Loucy (cell line): Measurements from ENCODE around the gene SYT2.

Source experiments
- H2AFZ ChIP-seq: fragments of 200-600 bp; sonication (generic); 2 replicates; pipeline ENCODE4 v1.6.0; 2016; ENCODE audit warnings: antibody characterized with exemption, mild to moderate bottlenecking, low read length, moderate library complexity
- H3F3A ChIP-seq: fragments of 200-600 bp; 2 replicates; pipeline ENCODE4 v1.6.0; 2016; ENCODE audit warnings: antibody characterized with exemption, low read depth, mild to moderate bottlenecking
- H3K27me3 ChIP-seq: fragments of 200-600 bp; sonication (generic); 2 replicates; pipeline ENCODE4 v1.6.1; 2014; ENCODE audit warnings: low read length, mild to moderate bottlenecking; ENCODE audit not compliant: insufficient read depth, poor library complexity, severe bottlenecking
- H3K36me3 ChIP-seq: fragments of 200-600 bp; sonication (generic); 2 replicates; pipeline ENCODE4 v1.6.1; 2016; ENCODE audit warnings: low read length; ENCODE audit not compliant: insufficient read depth
- H3K4me1 ChIP-seq: fragments of 200-600 bp; sonication (generic); 2 replicates; pipeline ENCODE4 v1.5.1; 2014; ENCODE audit warnings: low read length, mild to moderate bottlenecking; ENCODE audit not compliant: insufficient read depth, poor library complexity, severe bottlenecking
- H3K4me2 ChIP-seq: fragments of 200-600 bp; sonication (generic); 2 replicates; pipeline ENCODE4 v1.6.0; 2014; ENCODE audit warnings: antibody characterized with exemption, low read length, low read depth, mild to moderate bottlenecking; ENCODE audit not compliant: poor library complexity, severe bottlenecking
- H3K4me3 ChIP-seq: fragments of 200-600 bp; sonication (generic); 2 replicates; pipeline ENCODE4 v1.5.1; 2014; ENCODE audit warnings: low read length, mild to moderate bottlenecking, mixed read lengths; ENCODE audit not compliant: poor library complexity, severe bottlenecking
- H3K79me2 ChIP-seq: fragments of 200-600 bp; sonication (generic); 2 replicates; pipeline ENCODE4 v1.6.1; 2014; ENCODE audit warnings: low read length; ENCODE audit not compliant: insufficient read depth
- H3K9ac ChIP-seq: fragments of 200-600 bp; sonication (generic); 2 replicates; pipeline ENCODE4 v1.6.0; 2014; ENCODE audit warnings: mild to moderate bottlenecking, low read depth, low read length, moderate library complexity; ENCODE audit not compliant: poor library complexity, severe bottlenecking
- H3K9me2 ChIP-seq: fragments of 200-600 bp; sonication (generic); replicated peaks from 2 replicates; pipeline ENCODE4 v1.6.1; 2016; ENCODE audit warnings: low read depth, low read length, mixed read lengths
- H3K9me3 ChIP-seq: fragments of 200-600 bp; sonication (generic); 2 replicates; pipeline ENCODE4 v1.6.1; 2014; ENCODE audit warnings: mild to moderate bottlenecking, antibody characterized with exemption, low read length, low read depth; ENCODE audit not compliant: insufficient read depth
- H4K20me1 ChIP-seq: fragments of 200-600 bp; sonication (generic); 2 replicates; pipeline ENCODE4 v1.6.0; 2014; ENCODE audit warnings: antibody characterized with exemption, low read length, mild to moderate bottlenecking; ENCODE audit not compliant: insufficient read depth, poor library complexity, severe bottlenecking
- CTCF ChIP-seq: fragments of 200-600 bp; sonication (generic); conservative IDR thresholded peaks from 2 replicates; pipeline ENCODE4 v1.5.1; 2014; ENCODE audit warnings: mild to moderate bottlenecking, antibody characterized with exemption, low read length
- EZH2phosphoT487 ChIP-seq: fragments of 200-600 bp; IDR thresholded peaks from 2 replicates; pipeline ENCODE4 v1.6.1; 2018; ENCODE audit warnings: antibody characterized with exemption, mild to moderate bottlenecking, moderate library complexity, borderline replicate concordance

Gene SYT2

GRCh38 chr1:202689493-202690342 lies 20.5 kb downstream of the SYT2 start:
- no peaks in the 10 kb centered on the region for H3K27me3 ChIP-seq
- H3K4me3 ChIP-seq: no peak overlapping the region
- H2AFZ ChIP-seq: no peak overlapping the region

GRCh38 chr1:202689082-202689481 lies 21.2 kb downstream of the SYT2 start:
- Histone ChIP-seq H3F3A (no peaks in the 10 kb centered on the region), H2AFZ (no peak overlapping the region), H3K4me3 (no peak overlapping the region), H3K9me3 (no peaks in the 10 kb centered on the region), H3K4me2 (no peak overlapping the region), H3K79me2 (no peaks in the 10 kb centered on the region), H3K36me3 (no peaks in the 10 kb centered on the region), H3K27me3 (no peaks in the 10 kb centered on the region), H4K20me1 (no peaks in the 10 kb centered on the region), H3K9me2 (no peaks in the 10 kb centered on the region), H3K9ac (no peak overlapping the region), H3K4me1 (no peaks in the 10 kb centered on the region)
- TF ChIP-seq CTCF (no peak), EZH2phosphoT487 (no peak)

More at GRCh38 chr1:202689493-202690342, 20.5 kb downstream of the SYT2 start:
- no peak overlapping the region for H3K4me2 ChIP-seq
- no peak overlapping the region for H3K9ac ChIP-seq
- H3K36me3 ChIP-seq: no peaks in the 10 kb centered on the region
- H4K20me1 ChIP-seq: no peaks in the 10 kb centered on the region
- no peaks in the 10 kb centered on the region for H3K9me3 ChIP-seq
- no peaks in the 10 kb centered on the region for H3K79me2 ChIP-seq
- H3K9me2 ChIP-seq: no peaks in the 10 kb centered on the region
- no peaks in the 10 kb centered on the region for H3F3A ChIP-seq
- H3K4me1 ChIP-seq: no peaks in the 10 kb centered on the region
- no peak for TF ChIP-seq EZH2phosphoT487
- TF ChIP-seq CTCF: no peak

- no peaks in the 10 kb centered on the region for H4K20me1 ChIP-seq
- no peaks in the 10 kb centered on the region for H3K9me3 ChIP-seq
- H3K27me3 ChIP-seq: no peaks in the 10 kb centered on the region
- H3K9ac ChIP-seq: no peak overlapping the region
- H3K4me1 ChIP-seq: no peaks in the 10 kb centered on the region
- H3F3A ChIP-seq: no peaks in the 10 kb centered on the region
- no peaks in the 10 kb centered on the region for H3K79me2 ChIP-seq
- no peaks in the 10 kb centered on the region for H3K36me3 ChIP-seq
- no peak overlapping the region for H3K4me2 ChIP-seq
- TF ChIP-seq EZH2phosphoT487 (no peak), CTCF (no peak)
- no peaks in the 10 kb centered on the region for H3K9me2 ChIP-seq
- no peak overlapping the region for H3K4me3 ChIP-seq
- H2AFZ ChIP-seq: no peak overlapping the region
These were observed 21.9 kb downstream of the SYT2 start for GRCh38 chr1:202688401-202688800.
